H1 (cell line): ENCODE results near the gene PRTG. TPM values are rescaled to one million over a fixed set of nuclear protein-coding genes. Genes with fewer than 3 reads are reported as not detected.

ENCODE experiments used
- CTCF ChIA-PET: fragments of 300-600 bp; sonication (Branson Sonifier 250); formaldehyde crosslinking; loops from one replicate; lab custom pipeline; 2021; ENCODE audit not compliant: partially characterized antibody; lab: Charles Lee
- POLR2A ChIA-PET: fragments of 300-600 bp; sonication (Branson Sonifier 250); formaldehyde crosslinking; loops from one replicate; lab custom pipeline; 2021; ENCODE audit warnings: inconsistent platforms; ENCODE audit not compliant: partially characterized antibody; lab: Charles Lee
- DNase-seq, 2 experiments: peaks; one replicate each; pipeline versions ENCODE4 v3.0.0 to v3.0.0-alpha.2; 2010 to 2022; ENCODE audit warnings: low spot score in 2 of 2, low read depth in 1 of 2, mixed read lengths in 1 of 2
- FAIRE-seq: peaks from 2 replicates; lab custom pipeline; 2011; peaks lifted over from hg19 to GRCh38; lab: Jason Lieb, UNC
- H2AFZ ChIP-seq: 2 replicates; pipeline ENCODE4 v1.8.1; 2012; ENCODE audit warnings: low read length, inconsistent platforms
- H2AK5ac ChIP-seq: 2 replicates; pipeline ENCODE4 v1.6.1; 2013; ENCODE audit warnings: low read depth, low read length
- H2BK120ac ChIP-seq: replicated peaks from 2 replicates; pipeline ENCODE3; 2013; ENCODE audit warnings: low read depth, low read length, inconsistent platforms
- H2BK12ac ChIP-seq: 2 replicates; pipeline ENCODE4 v1.6.1; 2013; ENCODE audit warnings: low read depth, low read length
- H2BK15ac ChIP-seq: 2 replicates; pipeline ENCODE4 v1.6.1; 2013; ENCODE audit warnings: low read length
- H2BK20ac ChIP-seq: 2 replicates; pipeline ENCODE4 v1.6.1; 2013; ENCODE audit warnings: low read length
- H2BK5ac ChIP-seq: 2 replicates; pipeline ENCODE4 v1.6.1; 2013; ENCODE audit warnings: low read depth, low read length
- H3K14ac ChIP-seq: 2 replicates; pipeline ENCODE4 v1.6.1; 2013; ENCODE audit warnings: inconsistent platforms; ENCODE audit not compliant: insufficient read length
- H3K18ac ChIP-seq: 2 replicates; pipeline ENCODE4 v1.6.1; 2013; ENCODE audit warnings: low read length; ENCODE audit errors: extremely low read depth
- H3K23ac ChIP-seq: 2 replicates; pipeline ENCODE4 v1.6.1; 2013; ENCODE audit warnings: inconsistent platforms; ENCODE audit not compliant: insufficient read length
- H3K23me2 ChIP-seq: 2 replicates; pipeline ENCODE4 v1.6.1; 2013; ENCODE audit warnings: low read depth, low read length
- H3K27ac ChIP-seq: 2 replicates; pipeline ENCODE4 v1.6.1; 2011; ENCODE audit warnings: low read depth, low read length, inconsistent platforms
- H3K27me3 ChIP-seq, 4 experiments: replicated peaks in 1 of 4; 1 replicate in 1 of 4; 2 replicates in 3 of 4; pipeline versions ENCODE4 v1.6.1 to v1.8.1; 2011 to 2013; ENCODE audit warnings: low read length in 3 of 4, mild to moderate bottlenecking in 3 of 4, inconsistent platforms in 2 of 4, mixed read lengths in 2 of 4, moderate library complexity in 1 of 4; ENCODE audit not compliant: control insufficient read depth in 3 of 4, insufficient read depth in 3 of 4; ENCODE audit errors: extremely low read depth in 1 of 4
- H3K36me3 ChIP-seq, 4 experiments: 2 replicates each; pipeline versions ENCODE4 v1.6.1 to v1.8.1; 2011 to 2013; ENCODE audit warnings: mild to moderate bottlenecking in 4 of 4, low read length in 3 of 4, moderate library complexity in 2 of 4, control low read depth in 1 of 4, inconsistent platforms in 1 of 4; ENCODE audit not compliant: insufficient read depth in 4 of 4, control insufficient read depth in 2 of 4
- H3K4ac ChIP-seq: replicated peaks from 2 replicates; pipeline ENCODE3; 2013; ENCODE audit warnings: low read length, low read depth, mixed read lengths, inconsistent platforms; ENCODE audit not compliant: insufficient read length
- H3K4me1 ChIP-seq, 4 experiments: replicated peaks in 1 of 4; 1 replicate in 1 of 4; 2 replicates in 3 of 4; pipeline versions ENCODE4 v1.6.1 to v1.8.1; 2011 to 2013; ENCODE audit warnings: low read length in 3 of 4, inconsistent platforms in 2 of 4, mixed read lengths in 1 of 4; ENCODE audit not compliant: insufficient read depth in 4 of 4, control insufficient read depth in 3 of 4
- H3K4me2 ChIP-seq, 2 experiments: 2 replicates each; pipeline versions ENCODE4 v1.6.1 to v1.8.1; 2011 to 2013; ENCODE audit warnings: low read depth in 2 of 2, low read length in 2 of 2, control low read depth in 1 of 2, inconsistent platforms in 1 of 2, mild to moderate bottlenecking in 1 of 2; ENCODE audit not compliant: insufficient read depth in 1 of 2
- H3K4me3 ChIP-seq, 4 experiments: fragments of 200-600, 300-600 bp in 1 of 4; sonication (generic), shearing (Covaris generic), sonication (Bioruptor Twin) in 1 of 4; 2 replicates each; pipeline versions ENCODE4 v1.5.1 to v1.8.1; 2011 to 2016; ENCODE audit warnings: low read length in 4 of 4, low read depth in 3 of 4, control low read depth in 2 of 4, inconsistent platforms in 2 of 4, mild to moderate bottlenecking in 2 of 4, mixed read lengths in 1 of 4, moderate library complexity in 1 of 4; ENCODE audit not compliant: insufficient read depth in 2 of 4; ENCODE audit errors: extremely low read depth in 1 of 4
- H3K56ac ChIP-seq: replicated peaks from 2 replicates; pipeline ENCODE3; 2013; ENCODE audit warnings: low read depth, mild to moderate bottlenecking, mixed read lengths, low read length, inconsistent platforms; ENCODE audit not compliant: insufficient read length
- H3K79me1 ChIP-seq: 2 replicates; pipeline ENCODE4 v1.6.1; 2013; ENCODE audit warnings: low read depth, low read length, control low read depth
- H3K79me2 ChIP-seq, 2 experiments: 2 replicates each; pipeline versions ENCODE4 v1.6.1 to v1.8.1; 2012 to 2013; ENCODE audit warnings: low read length in 2 of 2, mild to moderate bottlenecking in 2 of 2, inconsistent platforms in 1 of 2; ENCODE audit not compliant: insufficient read depth in 2 of 2, control insufficient read depth in 1 of 2
- H3K9ac ChIP-seq, 4 experiments: replicated peaks in 1 of 4; 1 replicate in 1 of 4; 2 replicates in 3 of 4; pipeline versions ENCODE4 v1.6.1 to v1.8.1; 2011 to 2013; ENCODE audit warnings: low read depth in 3 of 4, low read length in 3 of 4, control low read depth in 2 of 4, mild to moderate bottlenecking in 2 of 4, moderate library complexity in 2 of 4, inconsistent platforms in 1 of 4; ENCODE audit errors: extremely low read depth in 1 of 4
- H3K9me3 ChIP-seq, 2 experiments: 2 replicates each; pipeline versions ENCODE4 v1.6.1 to v1.8.1; 2012 to 2013; ENCODE audit warnings: mild to moderate bottlenecking in 2 of 2, moderate library complexity in 2 of 2, control low read depth in 1 of 2, inconsistent platforms in 1 of 2, low read depth in 1 of 2, low read length in 1 of 2, mixed read lengths in 1 of 2; ENCODE audit not compliant: insufficient read depth in 2 of 2
- H4K20me1 ChIP-seq, 2 experiments: replicated peaks in 1 of 2; 2 replicates each; pipeline versions ENCODE3 to v1.8.1; 2011 to 2013; ENCODE audit warnings: inconsistent platforms in 2 of 2, low read length in 2 of 2, mild to moderate bottlenecking in 1 of 2; ENCODE audit not compliant: insufficient read depth in 2 of 2, control insufficient read depth in 1 of 2
- H4K5ac ChIP-seq: 2 replicates; pipeline ENCODE4 v1.6.1; 2013; ENCODE audit warnings: low read length, low read depth, mixed read lengths, inconsistent platforms; ENCODE audit not compliant: insufficient read length
- H4K8ac ChIP-seq: 2 replicates; pipeline ENCODE4 v1.8.0; 2013; ENCODE audit warnings: mild to moderate bottlenecking, moderate library complexity, low read length, inconsistent platforms; ENCODE audit not compliant: insufficient read depth; ENCODE audit errors: extremely low read depth
- H4K91ac ChIP-seq: replicated peaks from 2 replicates; pipeline ENCODE3; 2013; ENCODE audit warnings: low read length, mixed read lengths, inconsistent platforms; ENCODE audit not compliant: insufficient read length
- RNF2 ChIP-seq: fragments of 200-900, 300-1000 bp; sonication (generic); IDR thresholded peaks from 2 replicates; pipeline ENCODE4 v1.7.1; 2016; ENCODE audit warnings: borderline replicate concordance, low read depth, mild to moderate bottlenecking, antibody characterized with exemption, low read length; ENCODE audit not compliant: poor library complexity, severe bottlenecking; ENCODE audit errors: missing control alignments
- YY1 ChIP-seq: IDR thresholded peaks from 2 replicates; pipeline ENCODE4 v1.6.1; 2011; ENCODE audit warnings: low read depth, mild to moderate bottlenecking, low read length
- WGBS, 2 experiments: shearing (Covaris generic) in 1 of 2; methylation state at CpG; one replicate each; pipeline versions ENCODE4 v1.1.6 to v1.1.7; 2013 to 2015; ENCODE audit warnings: low lambda C conversion rate in 2 of 2, mixed read lengths in 2 of 2, inconsistent platforms in 1 of 2, low coverage in 1 of 2, missing lambda C conversion rate in 1 of 2; ENCODE audit not compliant: insufficient replicate concordance in 2 of 2, insufficient coverage in 1 of 2, insufficient read length in 1 of 2; ENCODE audit errors: extremely low coverage in 1 of 2, missing lambda C conversion rate in 1 of 2; 5-methylcytosine and 5-hydroxymethylcytosine counted together
- polyA plus RNA-seq, 7 experiments: library from polyadenylated mRNA; depleted of rRNA in 3 of 7; stranded (reverse) in 5 of 7; unstranded in 2 of 7; fragments of >200 nt in 5 of 7; fragments of 200-250 nt in 2 of 7; gene quantifications; 1 replicate in 5 of 7; 2 replicates in 1 of 7; 4 replicates in 1 of 7; pipeline versions ENCODE4 v1.2.1 to v1.2.3, GENCODE V29; 2011 to 2013; ENCODE audit warnings: missing spikeins in 2 of 7, mixed read lengths in 2 of 7
- total RNA-seq: library from RNA; stranded (reverse); fragmentation: NEBNext Ultra II Directional; extraction: Animal tissue kit (Norgen Biotek cat#: 25700); gene quantifications from 2 replicates; pipeline ENCODE4 v1.2.1, GENCODE V29; 2021

The PRTG gene
- total and polyA plus RNA-seq, 2 of the 8 experiments (the other 6 are each of a cell fraction or from before 2014, with no cell fraction given) = 3.1 to 3.2 TPM

DNA sequence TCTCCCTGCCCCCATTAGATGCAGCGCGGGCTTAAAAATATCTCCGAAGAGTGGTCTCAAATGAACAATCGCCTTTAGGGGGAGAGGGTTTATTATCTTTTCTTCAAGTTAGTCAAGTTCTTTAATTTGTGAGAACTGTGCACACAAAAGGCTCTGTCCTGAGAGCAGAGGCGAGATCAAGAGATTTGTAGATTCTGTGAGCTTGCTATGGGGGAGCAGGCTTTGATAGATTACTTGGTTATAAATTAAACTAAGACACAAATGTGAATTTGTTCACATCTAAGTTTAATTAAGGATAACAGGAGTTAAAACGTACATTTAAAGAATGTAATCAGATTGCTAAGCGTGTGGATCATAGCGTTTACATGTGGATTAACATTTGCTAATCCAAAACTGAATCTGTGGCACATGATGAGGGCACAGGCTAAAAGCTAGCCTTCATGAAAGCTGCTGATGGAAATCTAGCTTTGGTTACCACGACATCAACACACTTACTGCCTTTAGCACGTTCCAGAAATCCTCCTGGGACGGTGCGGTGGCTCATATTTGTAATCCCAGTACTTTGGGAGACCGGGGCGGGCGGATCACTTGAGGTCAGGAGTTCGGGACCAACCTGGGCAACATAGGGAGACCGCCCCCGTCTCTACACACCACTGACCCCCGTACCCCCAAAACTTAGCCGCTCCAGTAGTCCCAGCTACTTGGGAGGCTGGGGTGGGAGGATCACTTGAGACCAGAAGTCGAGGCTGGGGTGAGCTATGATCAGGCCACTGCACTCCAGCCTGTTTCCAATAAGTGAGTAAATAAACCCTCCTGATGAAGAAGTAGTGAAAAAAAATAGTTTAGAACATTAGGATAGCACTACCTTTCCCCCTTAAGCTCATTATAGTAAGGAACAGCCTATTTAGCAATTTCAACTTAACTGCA, 1.0 kb upstream of the PRTG start:
- Histone ChIP-seq H3K79me1 (no peaks in the 10 kb centered on the region), H2BK15ac (no peak overlapping the region), H3K9ac (no peak overlapping the region), H3K4ac (no peak overlapping the region), H3K79me2 (no peaks in the 10 kb centered on the region), H2BK120ac (no peak overlapping the region), H2AK5ac (no peak overlapping the region), H2BK12ac (no peak overlapping the region), H2BK20ac (no peak overlapping the region), H4K5ac (no peak overlapping the region), H2AFZ (no peak overlapping the region), H3K27me3 (peaks cover 54 to 70% (median 67%) of the 10 kb centered on the region in 4 experiments), H4K91ac (no peak overlapping the region), H4K8ac (no peak overlapping the region), H4K20me1 (peaks cover 8 to 14% of the 10 kb centered on the region in 2 experiments), H3K4me2 (peak overlapping the region; percentile 57 to 89), H3K23ac (no peak overlapping the region), H3K56ac (no peak overlapping the region), H3K4me3 (peak overlapping the region; percentile 34 to 78 (median 52); a peak in 6 of 8 replicates), H3K23me2 (peaks cover 5% of the 10 kb centered on the region; the same call in 1 of the 2 replicates), H3K4me1 (peaks cover 0 to 5% (median 2%) of the 10 kb centered on the region in 4 experiments; a peak in 4 of 7 replicates), H3K27ac (no peak overlapping the region), H3K14ac (no peak overlapping the region), H2BK5ac (no peak overlapping the region), H3K18ac (no peak overlapping the region), H3K36me3 (peaks cover 0 to 3% (median 0%) of the 10 kb centered on the region in 4 experiments; a peak in 1 of 8 replicates), H3K9me3 (no peaks in the 10 kb centered on the region)
- TF ChIP-seq RNF2 (peak; percentile 57), YY1 (no peak)
- ChIA-PET CTCF (interaction anchor here (1.0 to 3.2 kb wide), 6 partner anchors 10 to 102 kb away, joined by 3 to 16 read pairs (median 3); no protein-coding TSS in a partner anchor), POLR2A (no interaction called here)
- no peak for FAIRE-seq
- no peak for DNase-seq
- 62% methylated on average over 21 of the region's 21 CpGs; no CpG with 5 or more reads in 1 of the 2 experiments for WGBS, 2 experiments
